CD4-positive, alpha-beta T cell treated with Interleukin-6 for 4 hours (primary cell): ENCODE data around the gene VPS18.

ENCODE experiments used
- DNase-seq: peaks from one replicate; pipeline ENCODE4 v3.0.0-alpha.2; 2020; ENCODE audit warnings: mixed read lengths

VPS18 gene

DNA sequence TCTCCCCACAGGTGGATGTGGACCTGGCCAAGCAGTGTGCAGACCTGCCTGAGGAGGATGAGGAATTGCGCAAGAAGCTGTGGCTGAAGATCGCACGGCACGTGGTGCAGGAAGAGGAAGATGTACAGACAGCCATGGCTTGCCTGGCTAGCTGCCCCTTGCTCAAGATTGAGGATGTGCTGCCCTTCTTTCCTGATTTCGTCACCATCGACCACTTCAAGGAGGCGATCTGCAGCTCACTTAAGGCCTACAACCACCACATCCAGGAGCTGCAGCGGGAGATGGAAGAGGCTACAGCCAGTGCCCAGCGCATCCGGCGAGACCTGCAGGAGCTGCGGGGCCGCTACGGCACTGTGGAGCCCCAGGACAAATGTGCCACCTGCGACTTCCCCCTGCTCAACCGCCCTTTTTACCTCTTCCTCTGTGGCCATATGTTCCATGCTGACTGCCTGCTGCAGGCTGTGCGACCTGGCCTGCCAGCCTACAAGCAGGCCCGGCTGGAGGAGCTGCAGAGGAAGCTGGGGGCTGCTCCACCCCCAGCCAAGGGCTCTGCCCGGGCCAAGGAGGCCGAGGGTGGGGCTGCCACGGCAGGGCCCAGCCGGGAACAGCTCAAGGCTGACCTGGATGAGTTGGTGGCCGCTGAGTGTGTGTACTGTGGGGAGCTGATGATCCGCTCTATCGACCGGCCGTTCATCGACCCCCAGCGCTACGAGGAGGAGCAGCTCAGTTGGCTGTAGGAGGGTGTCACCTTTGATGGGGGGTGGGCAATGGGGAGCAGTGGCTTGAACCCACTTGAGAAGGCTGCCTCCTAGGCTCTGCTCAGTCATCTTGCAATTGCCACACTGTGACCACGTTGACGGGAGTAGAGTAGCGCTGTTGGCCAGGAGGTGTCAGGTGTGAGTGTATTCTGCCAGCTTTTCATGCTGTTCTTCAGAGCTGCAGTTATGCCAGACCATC is 8.6 kb downstream of the VPS18 start:
- no peak for DNase-seq

DNA sequence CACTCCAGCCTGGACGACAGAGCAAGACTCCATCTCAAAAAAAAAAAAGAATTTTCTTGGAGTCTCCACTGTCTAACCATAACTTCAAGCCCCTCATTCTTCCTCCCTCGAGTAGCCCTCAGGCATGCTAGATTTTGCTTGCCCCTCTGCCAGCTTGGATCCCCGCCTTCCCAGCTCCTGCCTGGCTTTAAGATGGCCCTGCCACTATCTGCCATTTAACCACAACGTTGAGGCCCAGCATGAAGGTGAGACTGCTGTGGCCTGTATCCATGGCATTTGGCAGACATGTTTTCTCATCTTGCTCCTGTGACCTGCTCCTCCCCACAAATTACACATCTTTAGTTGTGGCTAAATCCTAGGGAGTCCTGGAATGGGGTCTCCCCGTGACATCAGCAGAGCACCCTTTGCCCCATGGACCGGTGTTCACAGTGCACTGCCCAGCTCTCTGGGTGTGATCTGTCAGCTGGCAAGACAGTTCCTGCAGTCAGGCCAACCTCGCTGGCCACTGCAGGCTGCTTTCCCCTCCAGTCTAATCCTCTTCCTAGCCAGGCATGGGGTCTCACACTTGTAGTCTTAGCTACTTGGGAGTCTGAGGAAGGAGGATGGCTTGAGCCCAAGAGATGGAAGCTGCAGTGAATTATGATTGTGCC is 10.4 kb downstream of the VPS18 start:
- no peak for DNase-seq

DNA sequence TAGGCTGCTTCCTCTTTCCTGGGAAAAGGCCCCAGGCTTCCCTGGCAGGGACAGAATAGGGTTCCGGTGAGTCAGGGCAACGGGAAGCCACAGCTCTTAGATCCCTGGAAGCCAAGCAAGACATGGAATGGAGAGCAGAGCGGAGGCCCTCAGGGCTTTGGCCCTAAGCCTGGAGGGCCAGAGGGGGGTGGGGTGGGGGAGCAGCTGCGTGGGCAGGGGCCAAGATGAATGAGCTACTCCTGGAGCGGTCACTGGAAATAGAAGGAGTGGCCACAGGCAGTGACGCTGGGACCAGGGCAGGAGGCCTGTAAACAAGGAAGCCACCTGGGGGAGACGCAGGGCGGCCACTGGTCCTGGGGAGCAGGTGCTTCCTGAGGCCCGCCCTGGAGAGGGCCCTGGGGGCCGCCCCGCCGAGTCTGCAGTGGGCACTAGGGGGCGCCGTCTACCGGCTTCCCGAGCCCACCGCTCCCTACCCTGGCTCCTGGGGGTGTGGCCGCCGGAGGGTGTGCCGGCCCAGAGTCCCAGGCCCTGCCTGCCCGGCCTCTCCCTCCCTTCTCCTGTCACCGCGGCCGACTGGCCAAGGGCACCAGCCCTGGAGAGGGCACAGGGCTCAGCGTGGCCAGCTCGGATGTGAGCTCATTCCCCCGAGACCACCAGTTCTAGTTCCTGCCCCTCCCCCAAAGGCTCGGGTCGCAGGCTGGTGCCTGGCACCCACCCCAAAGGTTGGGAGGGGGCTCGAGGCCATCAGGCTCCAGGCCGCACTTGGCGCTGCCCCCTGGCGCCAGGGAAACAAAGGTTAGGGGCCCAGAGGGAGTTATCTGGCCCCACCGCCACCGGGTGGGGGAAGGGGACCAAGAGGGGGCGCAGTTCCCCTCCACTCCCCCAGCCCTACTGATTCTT is 12.1 kb downstream of the VPS18 start:
- DNase-seq: peak; percentile 81

GRCh38 chr15:40906991-40907802 is 12.9 kb downstream of the VPS18 start:
- peak; percentile 74 for DNase-seq

DNA sequence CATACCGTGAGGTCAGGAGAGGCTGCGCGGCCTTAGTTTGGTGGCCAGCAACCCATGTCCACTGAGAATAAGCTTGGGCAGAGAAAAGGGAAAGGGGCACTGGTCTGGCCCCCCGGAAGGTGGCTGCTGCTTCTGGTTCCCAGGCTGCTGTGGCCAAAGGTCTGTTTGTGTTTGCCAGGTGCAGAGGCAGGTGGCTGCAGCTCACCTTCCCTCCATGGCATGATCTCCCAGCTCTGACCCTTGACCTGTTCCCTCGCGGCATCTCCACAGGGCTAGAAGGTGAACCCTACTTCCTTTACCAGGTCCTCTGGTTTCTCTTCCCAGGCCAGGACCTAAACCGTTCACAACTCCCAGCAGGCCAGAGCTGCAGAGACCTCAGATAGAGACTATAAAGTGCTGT is 13.8 kb downstream of the VPS18 start:
- DNase-seq: no peak

GRCh38 chr15:40909662-40910630 is 15.7 kb downstream of the VPS18 start:
- no peak for DNase-seq

- no peak for DNase-seq
Observed at GRCh38 chr15:40911141-40911540, 16.9 kb downstream of the VPS18 start.

DNA sequence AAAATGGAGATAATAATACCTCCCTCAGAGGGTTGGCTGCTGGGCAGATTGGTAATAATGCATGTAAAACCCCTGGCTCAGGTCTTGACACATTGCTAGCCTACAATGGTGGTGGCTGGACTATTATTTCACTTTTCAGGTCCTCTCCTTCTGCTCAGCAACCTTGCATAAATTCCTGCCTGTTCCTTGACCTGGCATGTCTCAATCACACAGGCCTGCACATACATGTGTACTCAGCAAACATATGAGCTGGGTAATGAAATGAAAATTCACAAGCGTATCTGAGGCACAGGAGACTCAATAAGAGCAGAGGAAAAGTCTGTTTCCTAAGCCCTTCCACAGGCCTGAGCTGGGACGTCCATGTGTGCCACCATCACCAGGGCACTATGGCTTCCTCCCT is 17.4 kb downstream of the VPS18 start:
- DNase-seq: no peak

GRCh38 chr15:40912478-40912877 is 18.2 kb downstream of the VPS18 start:
- DNase-seq: no peak

DNA sequence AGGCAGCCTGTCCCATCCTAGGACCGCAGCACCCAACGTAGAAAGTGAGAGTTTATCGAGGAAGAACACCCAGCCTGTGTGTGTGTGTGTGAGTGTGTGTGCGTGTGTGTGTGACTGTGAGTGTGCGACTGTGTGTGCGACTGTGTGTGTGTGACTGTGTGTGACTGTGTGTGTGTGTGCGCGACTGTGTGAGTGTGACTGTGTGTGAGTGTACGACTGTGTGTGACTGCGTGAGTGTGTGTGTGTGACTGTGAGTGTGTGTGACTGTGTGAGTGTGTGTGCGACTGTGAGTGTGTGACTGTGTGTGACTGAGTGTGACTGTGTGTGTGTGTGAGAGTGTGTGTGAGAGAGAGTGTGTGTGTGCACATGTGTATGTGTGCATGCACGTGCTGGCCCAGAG is 19.8 kb downstream of the VPS18 start:
- no peak for DNase-seq

DNA sequence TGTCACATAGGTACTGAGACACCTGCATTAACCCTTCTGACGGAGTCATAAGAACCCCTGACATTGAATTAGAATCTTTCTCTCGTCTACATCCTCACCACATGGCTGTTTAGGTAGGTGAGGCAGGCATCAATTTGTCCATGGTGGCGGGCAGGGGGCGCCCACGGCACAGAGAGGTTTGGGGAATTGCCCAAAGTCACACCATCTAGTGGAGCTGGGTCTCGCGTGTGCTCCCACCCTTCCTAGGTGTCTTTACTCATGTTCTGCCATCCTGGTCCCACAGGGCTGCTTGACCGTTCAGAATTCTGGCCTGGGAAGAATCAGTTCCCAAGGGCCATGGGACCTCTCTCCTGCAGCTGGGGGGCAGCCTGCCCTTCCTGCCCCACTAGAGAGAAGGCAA is 20.2 kb downstream of the VPS18 start:
- DNase-seq: no peak

GRCh38 chr15:40915116-40915661 is 20.9 kb downstream of the VPS18 start:
- DNase-seq: no peak

- no peak for DNase-seq
Observed at GRCh38 chr15:40915679-40916078, 21.4 kb downstream of the VPS18 start.

- DNase-seq: no peak
Observed at GRCh38 chr15:40917585-40917984, 23.3 kb downstream of the VPS18 start.

- DNase-seq: no peak
Observed at GRCh38 chr15:40918146-40918798, 24.0 kb downstream of the VPS18 start.

DNA sequence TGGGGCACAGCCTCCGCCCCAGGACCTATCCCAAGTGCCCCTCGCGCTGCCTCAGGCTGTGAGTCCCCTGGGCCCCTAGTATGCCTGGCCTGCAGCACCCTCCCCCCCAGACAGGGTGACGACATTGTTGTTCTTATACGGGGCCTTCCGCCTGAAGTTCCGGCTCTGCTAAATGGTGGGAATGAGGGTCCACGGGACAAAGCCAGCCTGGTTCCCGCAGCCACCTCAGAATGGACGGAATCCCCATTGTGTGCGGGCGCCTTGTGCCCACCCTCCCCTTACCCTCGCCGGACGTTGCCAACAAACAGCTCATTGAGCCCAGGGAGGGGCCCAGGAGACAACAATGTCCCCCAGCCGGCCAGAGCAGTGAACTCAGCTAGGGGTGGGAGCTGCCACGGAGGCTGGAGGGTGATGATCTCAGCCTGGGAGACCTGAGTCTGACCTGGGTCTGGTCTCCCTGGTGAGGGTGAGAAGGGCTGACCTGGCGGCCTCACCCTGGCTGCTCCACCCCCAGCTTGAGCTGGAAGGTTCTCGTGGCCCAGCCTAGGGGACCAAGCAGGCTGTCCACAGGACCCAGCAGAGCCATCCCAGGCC is 24.6 kb downstream of the VPS18 start:
- no peak for DNase-seq

- DNase-seq: no peak
Observed at GRCh38 chr15:40921949-40922607, 27.8 kb downstream of the VPS18 start.

- DNase-seq: no peak
Observed at GRCh38 chr15:40922608-40923005, 28.4 kb downstream of the VPS18 start.

DNA sequence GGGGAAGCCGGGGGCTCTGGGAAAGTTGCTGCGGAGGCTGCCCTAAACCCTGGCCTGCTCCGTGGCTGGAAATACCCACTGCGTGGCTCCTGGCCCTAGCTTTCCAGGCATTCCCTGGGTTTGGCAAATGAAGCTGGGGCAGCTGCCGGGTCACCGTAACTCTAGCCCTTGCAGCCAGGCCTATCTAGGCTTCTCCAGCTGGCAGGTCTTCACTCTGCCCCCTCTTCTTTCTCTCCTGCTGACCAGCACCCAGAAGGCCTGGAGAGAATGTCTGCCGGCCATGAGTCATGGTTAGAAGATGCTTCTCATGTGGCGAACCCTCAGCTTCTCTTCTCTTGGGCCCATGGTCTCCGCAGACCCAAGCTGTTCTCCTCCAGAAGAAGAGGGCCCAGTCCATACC is 29.3 kb downstream of the VPS18 start:
- DNase-seq: no peak
